ENCODE results near the gene CD93.

Gene CD93

GRCh38 chr20:23086056-23086566, at the start of gene CD93:
TSS of gene CD93 (minus strand) at chr20:23086324. CDS start at chr20:23086192, 132 bp downstream.
- DNase-seq: peak; percentile 23

DNA sequence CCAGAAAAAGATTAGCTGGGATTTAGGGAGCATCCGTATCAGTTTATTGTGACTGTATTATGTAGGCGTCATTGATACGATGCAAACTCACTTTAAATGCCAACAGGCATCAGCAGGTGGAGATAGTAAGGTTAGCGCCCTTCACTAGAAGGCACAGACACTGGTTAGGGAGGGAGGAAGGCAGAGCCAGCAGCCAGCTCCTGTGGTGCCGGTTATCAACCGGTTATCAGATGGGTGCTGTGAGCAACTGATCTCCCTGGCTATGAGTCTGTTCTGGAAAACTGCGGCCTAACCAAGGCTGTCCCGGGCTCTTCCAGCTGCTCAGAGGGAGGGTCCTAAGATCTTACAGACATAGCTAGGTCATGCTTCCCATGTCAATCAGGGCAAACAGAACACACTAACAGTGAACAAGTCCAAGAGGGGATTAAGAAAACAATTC, 47.5 kb upstream of the CD93 start:
- no peak for DNase-seq

DNA sequence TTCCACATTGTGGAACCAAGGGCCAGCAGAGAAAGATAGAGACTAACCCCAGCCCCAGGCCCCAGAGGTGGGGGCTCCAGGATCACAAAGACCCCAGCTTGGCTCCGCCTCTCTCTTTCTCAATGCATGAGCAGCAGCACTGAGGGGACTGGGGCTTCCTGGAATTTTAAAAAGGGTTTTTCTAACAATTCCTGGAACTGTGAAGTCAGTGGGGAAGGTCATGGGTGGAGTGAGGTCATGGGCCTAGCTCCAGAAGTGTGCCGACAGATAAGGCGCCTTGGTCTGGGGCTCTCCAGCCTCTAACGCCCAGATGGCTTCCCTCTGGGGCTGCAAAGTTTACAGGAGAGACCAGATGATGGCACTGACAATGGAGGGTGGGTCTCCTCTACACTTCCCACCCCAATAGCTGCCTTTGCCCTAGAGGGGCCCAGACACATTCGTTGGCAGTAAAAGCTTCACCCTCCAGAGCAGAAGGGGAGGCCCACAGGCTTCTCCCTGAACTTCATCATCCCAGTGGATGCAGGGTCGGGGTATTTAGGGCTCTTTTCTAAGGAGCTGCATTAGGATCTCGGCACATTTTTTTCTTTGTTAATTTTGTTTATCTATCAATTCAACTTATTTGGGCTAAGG, 46.9 kb upstream of the CD93 start:
- no peak for DNase-seq

DNA sequence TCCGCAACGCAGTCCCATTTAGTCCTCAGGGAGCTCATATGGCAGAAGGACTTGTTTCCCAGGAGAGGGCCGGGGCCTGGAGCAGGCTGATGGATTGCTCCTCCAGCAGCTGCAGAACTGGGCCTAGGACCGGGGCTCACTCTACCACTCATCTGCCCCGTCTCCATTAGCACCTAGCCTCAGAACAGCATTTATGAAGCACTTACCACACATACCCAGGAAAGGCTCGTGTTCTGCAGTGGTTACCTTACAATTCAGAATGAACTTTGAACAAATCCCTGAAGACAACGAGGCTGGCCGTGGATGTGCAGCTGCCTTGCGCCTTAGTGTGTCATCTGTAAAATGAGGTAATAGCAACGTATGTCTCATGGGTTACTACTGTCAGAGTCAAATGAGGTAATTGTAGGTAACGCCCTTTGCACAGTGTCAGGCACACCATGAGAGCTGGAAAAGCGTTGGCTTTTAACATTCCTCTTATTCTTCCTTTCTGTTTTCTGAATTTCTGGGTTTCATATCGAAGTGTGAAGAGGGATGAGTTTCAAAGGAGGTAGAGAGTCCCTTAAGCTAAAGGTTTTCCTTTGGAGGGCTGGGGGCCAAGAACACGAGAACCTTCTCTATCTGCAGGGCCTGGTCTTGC, 46.3 kb upstream of the CD93 start:
- DNase-seq: no peak

DNA sequence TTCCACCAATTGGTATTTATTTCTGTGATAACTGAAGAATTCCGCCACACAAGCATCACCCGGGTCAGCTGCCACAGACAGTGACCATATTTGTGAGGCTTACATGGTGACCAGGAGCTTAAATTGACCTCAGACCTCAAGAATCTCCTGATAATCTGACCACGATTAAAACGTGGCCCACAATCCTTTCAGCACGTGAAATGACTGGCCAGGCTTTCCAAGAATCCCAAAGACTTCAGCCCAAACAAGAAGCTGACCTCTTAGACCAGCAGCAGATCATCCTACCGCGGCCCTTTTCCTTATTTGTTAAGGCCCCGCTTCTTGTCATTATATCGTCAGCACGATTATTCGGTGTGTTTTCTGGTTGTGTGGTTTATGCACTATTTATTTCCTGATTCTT, 45.6 kb upstream of the CD93 start:
- DNase-seq: no peak

- no peak for DNase-seq
These were observed 44.6 kb upstream of the CD93 start for GRCh38 chr20:23130622-23131140.

DNA sequence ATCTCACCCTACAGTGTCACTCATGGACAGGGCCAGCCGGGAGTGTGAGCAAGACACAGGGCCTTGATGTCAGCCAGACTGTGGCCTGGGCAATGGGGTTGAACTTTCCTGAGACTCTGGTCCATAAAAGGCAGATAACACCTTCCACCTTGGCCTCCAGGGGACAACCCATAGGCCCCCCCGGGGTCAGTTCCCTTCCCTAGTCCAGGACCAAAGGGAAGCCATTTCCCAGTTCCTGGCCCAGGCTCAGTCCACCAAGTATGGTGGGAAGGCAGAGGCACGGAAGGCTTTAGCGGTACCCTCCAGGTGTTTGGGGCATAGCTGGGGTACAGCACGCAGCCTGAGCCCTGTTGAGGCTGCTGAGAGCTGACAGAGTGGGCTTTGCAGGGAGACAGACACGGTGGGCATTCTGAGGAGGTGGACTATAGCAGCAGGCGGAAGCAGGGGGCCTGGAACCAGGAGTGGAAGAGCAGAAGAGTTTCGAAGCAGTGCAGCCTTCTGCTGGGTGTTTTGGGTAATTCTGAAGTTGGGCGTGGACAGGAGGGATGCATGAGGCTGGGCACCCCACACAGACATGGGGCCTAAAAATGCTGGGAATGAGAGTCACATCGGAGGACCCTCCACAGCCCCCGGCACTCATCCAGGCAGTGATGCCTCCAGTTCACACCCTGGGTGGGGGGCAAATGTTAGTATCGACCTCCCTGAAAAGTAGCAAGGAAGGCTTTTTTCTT, 43.9 kb upstream of the CD93 start:
- DNase-seq: no peak

DNA sequence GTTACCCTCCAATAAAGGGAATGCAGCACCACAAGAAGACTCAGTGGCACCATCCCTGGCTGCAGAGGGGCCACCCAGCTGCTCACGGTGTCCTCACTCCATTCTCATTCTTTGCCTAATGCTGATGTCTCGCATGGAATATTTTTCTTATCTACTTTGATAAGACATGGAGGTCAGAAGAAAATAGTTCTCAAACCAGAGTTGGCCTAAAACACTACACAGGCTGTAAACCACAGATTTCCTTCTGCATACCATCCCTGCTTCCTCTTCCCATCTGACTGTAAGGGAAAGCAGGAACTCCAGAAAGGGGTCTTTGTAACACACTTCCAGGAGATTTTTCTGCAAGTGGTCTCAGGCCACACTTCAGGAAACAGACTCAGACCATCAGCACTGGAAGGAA, 43.1 kb upstream of the CD93 start:
- no peak for DNase-seq

DNA sequence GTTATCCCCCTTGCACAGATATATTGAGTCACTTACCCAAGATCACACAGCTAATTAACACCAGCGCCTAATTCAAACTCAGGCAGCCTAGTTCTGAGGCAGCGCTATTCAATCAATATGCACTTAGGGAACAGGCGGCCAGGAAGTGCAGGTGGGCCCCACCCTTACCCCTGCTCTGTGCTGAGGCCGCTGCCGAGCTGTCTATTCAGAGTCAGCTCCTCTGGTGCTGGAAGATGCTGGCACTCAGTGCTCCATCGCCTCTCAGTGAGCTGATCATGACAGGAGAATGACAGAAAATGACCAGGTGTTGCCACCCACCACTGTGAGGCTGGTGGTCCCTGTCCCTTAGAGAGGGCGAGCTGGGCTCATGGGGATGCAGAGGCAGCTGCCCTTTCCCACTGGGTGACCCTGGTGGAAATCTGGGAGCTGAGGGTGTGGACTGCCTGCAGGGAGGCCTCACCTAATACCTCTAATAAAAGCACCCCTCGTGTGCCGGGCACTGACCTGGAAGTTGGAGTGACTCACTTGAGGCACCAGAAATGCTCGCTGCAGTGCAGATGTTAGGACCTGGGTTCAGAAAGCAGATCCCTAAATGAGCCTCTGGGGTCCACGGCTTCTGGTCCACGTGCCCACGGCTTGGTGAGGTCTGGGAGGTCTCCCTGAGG, 42.5 kb upstream of the CD93 start:
- no peak for DNase-seq

GRCh38 chr20:23127506-23128279, 41.6 kb upstream of the CD93 start:
- DNase-seq: no peak

DNA sequence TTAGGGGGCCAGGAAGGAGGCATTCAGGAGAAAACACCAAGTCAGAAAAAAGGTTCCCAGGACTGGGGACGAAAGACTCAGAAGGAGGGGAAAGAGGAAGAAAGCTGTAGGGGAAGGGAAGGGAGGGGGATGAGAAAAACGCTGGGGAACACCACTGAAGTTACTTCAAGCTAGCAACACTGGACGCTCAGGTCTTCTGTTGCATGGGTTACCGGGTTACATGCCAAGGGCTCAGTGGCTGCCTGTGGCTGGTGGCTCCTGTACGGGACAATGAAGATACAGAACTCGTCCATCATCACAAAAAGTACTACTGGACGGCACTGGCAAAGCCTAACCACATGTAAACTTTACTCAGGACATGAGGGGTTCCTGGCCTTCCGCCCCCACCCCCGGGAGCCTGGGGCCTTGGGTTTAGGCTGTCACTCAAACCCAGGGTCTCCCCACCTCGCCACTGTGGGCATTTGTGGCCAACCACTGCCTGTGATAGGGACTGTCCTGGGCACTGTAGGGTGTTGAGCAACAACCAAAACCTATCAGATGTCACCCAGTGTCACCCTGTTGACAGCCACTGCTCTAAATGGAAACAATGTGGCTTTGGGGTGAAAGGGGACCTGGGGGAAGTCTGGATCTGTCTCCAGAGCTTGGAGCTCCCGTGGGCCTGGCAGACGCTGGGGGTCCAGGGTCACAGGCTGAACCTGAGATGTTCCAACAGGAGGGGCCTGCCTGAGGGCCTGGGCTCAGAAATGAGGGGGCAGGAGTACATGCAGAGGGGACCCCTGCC, 40.3 kb upstream of the CD93 start:
- DNase-seq: no peak

DNA sequence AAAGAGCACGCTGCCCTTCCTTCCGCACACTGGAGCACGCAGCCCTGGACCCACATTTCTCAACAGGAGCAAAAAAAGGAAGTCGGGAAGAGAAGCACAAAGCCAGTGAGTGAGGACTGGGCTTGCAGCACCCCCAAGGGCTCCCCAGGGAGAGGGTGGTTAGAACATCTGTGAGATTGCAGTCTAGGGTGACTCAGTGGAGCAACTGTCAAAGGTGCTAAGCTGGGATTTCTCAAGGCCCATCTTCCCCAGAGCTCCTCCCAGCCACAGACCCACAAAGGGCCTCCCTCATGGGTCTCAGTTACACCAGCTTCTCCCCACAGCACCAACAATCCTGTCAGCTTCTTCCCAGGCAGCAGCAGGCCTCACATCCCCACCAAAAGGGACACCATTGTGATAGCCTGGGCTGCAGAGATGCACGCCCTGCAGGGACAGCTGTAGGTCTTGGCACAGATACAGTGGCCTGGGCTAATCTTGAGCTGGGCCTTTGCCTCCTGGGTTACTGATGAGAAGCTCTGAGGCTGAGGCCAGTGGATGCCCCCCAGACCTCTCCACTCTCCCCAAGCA, 39.6 kb upstream of the CD93 start:
- DNase-seq: no peak

GRCh38 chr20:23125159-23125558, 39.0 kb upstream of the CD93 start:
- no peak for DNase-seq

DNA sequence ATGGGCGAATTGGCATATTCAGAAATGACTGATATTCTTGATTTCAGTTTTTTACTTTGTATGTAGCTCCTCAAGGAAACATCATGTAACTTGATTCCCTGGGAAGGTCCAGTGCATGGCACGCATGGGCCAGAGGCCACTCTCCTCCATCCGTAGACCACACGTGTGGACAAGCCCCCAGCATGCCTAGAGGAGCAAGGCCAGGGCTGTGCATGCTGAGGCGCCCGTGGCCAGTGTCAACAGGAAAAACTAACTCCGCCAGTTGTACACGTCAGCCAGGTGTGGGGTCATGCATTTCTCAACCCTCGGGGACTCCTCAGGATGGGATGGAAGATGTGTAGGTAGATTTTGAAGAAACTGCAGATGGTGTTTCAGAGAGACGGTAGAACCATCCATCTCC, 37.8 kb upstream of the CD93 start:
- no peak for DNase-seq

DNA sequence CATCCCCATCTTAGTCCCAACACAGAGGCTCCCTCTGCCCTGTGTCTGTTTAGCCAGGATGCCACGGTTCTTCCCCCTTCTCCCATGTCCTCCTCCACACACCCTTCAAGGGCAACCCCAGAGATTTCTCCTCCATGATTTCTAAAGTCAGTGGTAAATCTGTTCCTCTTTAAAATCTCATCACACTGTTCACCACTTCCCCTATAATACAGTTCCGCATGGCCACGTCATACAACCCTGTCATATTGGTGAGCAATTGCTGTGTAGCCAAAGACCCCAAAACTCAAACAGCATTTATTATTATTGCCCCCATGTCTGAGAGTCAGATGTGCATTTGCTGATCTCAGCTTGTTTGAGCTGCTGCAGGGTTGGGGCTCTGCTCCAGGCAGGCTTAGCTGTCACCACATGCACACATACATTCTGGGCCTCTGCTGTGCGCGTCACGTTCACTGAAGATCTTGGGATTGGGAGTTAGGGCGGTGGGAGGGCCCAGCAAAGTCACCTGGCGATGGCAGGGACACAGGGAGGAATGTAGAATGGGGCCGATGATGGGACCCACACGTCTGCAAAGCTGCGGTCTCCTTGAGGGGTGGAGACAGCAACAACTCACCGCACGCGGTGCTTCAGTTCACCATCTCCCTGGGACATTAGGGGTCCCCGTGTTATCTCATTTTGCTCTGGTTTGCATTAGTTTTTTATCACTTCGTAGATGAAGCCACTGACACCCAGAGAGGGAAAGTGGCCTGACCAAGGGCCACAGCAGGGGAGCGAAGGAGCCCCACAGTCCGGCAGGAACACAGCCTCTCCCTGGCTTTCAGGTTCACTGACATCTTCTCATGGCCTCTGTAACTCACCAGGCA, 36.9 kb upstream of the CD93 start:
- DNase-seq: no peak

DNA sequence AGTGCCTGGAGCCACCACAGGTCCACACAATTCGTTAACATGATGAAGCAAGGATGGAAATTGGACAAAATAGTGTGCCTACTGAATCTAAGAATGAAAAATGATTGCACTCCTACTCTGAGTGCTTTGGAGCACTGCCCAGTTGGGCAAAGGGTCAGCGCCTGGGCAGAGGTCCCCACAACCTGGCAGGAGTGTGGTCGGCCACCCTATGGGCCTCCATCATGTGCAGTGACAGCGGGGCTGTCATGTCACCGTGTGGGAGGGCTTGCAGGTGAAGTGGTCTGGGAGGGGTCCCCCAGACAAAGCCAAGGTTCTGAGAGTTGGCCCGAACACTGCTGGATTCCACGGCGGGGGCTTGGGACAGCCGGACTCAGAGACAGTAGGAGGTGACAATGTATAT, 36.2 kb upstream of the CD93 start:
- DNase-seq: no peak

DNA sequence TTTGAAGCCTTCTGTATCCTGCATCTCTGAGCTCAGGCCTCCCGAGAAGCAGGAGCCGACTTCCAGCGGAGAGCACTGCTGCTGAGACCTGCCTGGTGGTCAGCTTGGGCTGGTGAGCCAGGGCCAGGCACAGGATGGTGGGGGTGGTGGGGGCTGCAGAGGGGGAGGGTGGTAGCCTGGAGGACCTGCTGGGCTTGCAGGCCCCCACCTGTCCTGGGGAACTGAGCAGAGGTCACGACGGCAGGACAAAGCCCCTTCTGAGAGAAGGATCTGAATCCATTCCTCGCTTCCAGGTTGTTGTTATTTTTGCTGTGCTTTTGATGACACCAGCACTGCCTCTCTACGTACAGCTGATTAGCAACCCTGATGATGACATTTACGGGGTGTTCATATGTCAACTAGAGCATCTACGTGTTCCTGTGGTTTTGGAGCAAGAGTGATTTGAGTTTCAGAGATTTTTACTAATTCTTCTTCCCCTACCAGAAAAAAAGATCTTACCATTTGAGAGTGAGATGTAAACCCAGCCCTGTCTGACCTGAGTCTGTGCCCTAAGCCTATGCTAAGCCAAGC, 35.7 kb upstream of the CD93 start:
- DNase-seq: no peak

DNA sequence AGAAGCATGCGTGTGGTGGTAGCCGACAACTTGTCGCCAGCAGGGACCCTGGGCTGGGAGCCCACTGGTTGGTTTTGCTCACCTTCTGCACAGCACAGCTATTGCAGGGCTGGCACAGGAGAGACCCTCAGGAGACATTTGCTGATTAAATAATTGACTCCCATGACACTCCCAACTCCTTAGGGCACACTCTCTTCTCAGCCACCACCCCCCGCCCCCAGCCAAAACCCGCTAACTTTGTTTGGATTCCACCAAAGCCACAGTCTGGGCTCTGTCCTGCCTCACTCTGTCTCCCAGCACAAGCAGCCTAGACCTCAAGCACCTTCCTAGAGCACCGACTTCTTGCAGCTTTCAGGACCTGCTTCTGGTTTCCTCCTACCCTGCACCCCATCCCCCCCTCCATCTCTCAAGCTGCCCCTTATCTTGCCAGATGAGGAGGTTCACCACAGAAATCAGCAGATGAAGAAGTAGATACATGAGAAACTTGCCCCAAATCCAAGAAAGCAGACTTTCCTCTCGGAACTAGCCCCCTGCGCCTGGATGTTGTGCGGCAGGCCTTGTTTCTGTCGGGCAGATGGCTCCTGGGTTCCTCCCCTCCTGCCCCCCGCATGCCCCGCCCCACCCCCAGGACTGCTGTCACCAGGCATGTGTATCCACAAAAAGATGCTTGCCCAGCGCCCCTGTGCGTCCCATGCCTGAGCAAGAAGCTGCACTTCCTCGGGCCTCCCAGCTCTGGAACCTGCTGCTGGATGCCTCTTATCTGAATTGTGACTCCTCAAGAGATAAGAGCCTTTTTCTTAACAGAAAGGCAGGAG, 35.0 kb upstream of the CD93 start:
- no peak for DNase-seq

GRCh38 chr20:23120261-23120660, 34.1 kb upstream of the CD93 start:
- no peak for DNase-seq
